ENCODE results near the gene UVSSA. TPM values are rescaled to one million over a fixed set of nuclear protein-coding genes. Genes with fewer than 3 reads are reported as not detected.

The UVSSA gene
- total and polyA plus RNA-seq, 9 of the 15 experiments (the other 6 are each of a cell fraction or from before 2014, with no cell fraction given): 0.21 to 14.6 (median 3.3) TPM

DNA sequence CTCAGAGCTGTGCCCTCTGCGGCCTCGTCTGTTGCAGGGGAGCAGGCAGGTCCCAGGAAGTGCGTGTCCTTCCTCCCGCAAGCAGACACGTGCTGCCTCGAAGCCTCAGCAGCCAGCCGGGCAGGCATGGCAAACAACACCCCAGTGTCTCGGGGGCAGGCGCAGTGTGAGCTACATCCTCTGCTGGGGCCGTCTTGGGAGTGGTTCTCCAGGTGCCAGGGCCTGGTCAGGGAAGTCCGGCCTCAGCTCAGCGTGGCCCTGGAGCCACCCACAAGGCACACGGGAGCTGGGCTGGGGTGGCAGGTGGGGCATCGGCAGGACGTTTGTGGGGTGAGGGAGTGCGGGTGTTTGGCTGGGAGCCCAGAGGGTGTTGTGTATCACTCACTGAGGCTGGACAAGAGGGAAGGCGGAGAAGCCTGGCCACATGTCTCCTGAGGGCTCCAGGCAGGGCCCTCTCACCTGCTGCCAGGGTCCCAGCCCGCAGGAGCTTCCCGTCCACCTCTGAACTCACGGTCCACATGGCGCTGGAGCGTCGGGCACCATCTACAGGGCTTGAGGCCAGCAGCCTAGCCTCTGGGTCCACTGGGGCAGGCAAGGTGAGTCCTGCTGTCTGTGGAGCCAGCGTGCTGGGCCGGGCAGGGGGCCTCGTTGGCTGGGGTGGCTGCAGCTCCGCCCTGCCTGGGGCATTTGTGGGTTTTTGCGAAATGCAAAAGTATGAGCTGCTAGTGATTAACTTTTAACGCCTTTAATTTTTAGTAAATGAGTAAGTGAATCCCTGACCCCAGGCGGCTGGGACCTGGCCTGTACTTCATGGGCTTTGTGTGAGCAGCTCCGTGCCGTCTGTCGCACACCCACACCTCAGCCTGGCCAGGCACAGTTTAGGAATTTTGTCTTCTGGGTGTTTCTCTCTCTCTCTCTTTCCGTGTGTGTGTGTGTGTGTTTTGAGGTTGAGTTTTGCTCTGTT lies 17.3 kb upstream of the UVSSA start:
- Histone ChIP-seq H3K4me3 (no peak overlapping the region), H3K36me3 (ENCODE audit: control insufficient read depth, insufficient read depth, low read length) (peaks cover 82% of the 10 kb centered on the region; the same call in 2 of the 3 replicates), H3K9me3 (replicated peaks; ENCODE audit: control insufficient read depth, insufficient read depth, low read depth, low read length) (no peaks in the 10 kb centered on the region), H4K20me1 (replicated peaks; ENCODE audit: control insufficient read depth, insufficient read depth, low read length) (no peaks in the 10 kb centered on the region; the same call in 1 of the 2 replicates), H2AFZ (ENCODE audit: low read depth, low read length) (no peak overlapping the region), H3K79me2 (ENCODE audit: control insufficient read depth, insufficient read depth, low read length) (peaks cover 3% of the 10 kb centered on the region; the same call in 2 of the 3 replicates), H3K4me2 (ENCODE audit: insufficient read depth, low read length) (no peak overlapping the region), H3K9me1 (ENCODE audit: control insufficient read depth, insufficient read depth, low read length) (no peaks in the 10 kb centered on the region), H3K27me3 (ENCODE audit: control insufficient read depth in 2 of 2, insufficient read depth in 2 of 2, low read length in 2 of 2) (no peaks in the 10 kb centered on the region), H3K4me1 (replicated peaks in 1 of 2; ENCODE audit: control insufficient read depth in 2 of 2, insufficient read depth in 2 of 2, low read length in 2 of 2) (peaks cover 0 to 14% of the 10 kb centered on the region in 2 experiments; a peak in 2 of 5 replicates), H3K27ac (ENCODE audit: extremely low read depth, low read depth, low read length) (no peak overlapping the region), H3K9ac (ENCODE audit: insufficient read depth in 1 of 2, low read depth in 2 of 2, low read length in 2 of 2) (peak overlapping the region in 1 of 2 experiments; percentile 28; a peak in 2 of 4 replicates)
- POLR2A ChIA-PET: interaction anchor here (0.6 kb wide), 1 partner anchor 391 kb away, joined by 3 read pairs; the partner anchor contains the start of genes TACC3 and TMEM129
- WGBS (ENCODE audit: insufficient coverage, low coverage, missing lambda C conversion rate): 94% methylated on average over 31 of the region's 34 CpGs
- CTCF ChIA-PET (ENCODE audit: low intra/inter-chr PET ratio): no interaction called here
- BruUV-seq (replicated peaks): no TSS peak
- ATAC-seq (no peak), FAIRE-seq (no peak), DNase-seq (ENCODE audit: extremely low read depth in 1 of 4, low spot score in 3 of 4) (no peak)
- in situ Hi-C loops (cut with MboI) (no loop called here), intact Hi-C loops (cut with micrococcal nuclease) (no loop called here)
- TF ChIP-seq PTBP1 (IDR thresholded peaks at IDR 0.05; ENCODE audit: low read depth, low read length) (no peak), BACH1 (tag; IDR thresholded peaks at IDR 0.05) (no peak), PHB2 (IDR thresholded peaks at IDR 0.05; ENCODE audit: low read depth) (no peak), NFXL1 (CRISPR knock-in tag; IDR thresholded peaks at IDR 0.05) (no peak), DDX20 (tag; IDR thresholded peaks at IDR 0.05; ENCODE audit: low read depth) (no peak), ZNF140 (CRISPR knock-in tag; IDR thresholded peaks at IDR 0.05) (no peak), MAZ (CRISPR knock-in tag; conservative IDR thresholded peaks at IDR 0.05 in 1 of 2, IDR thresholded peaks at IDR 0.05 in 1 of 2) (no peak), ZNF584 (CRISPR knock-in tag; IDR thresholded peaks at IDR 0.05; ENCODE audit: low read depth) (no peak), SREBF2 (CRISPR knock-in tag; IDR thresholded peaks at IDR 0.05) (no peak), DEAF1 (CRISPR knock-in tag; IDR thresholded peaks at IDR 0.05) (no peak), MCM5 (IDR thresholded peaks at IDR 0.05; ENCODE audit: low read depth) (no peak), SNIP1 (IDR thresholded peaks at IDR 0.05; ENCODE audit: low read depth) (no peak), ZNF12 (CRISPR knock-in tag; IDR thresholded peaks at IDR 0.05) (no peak), ZNF830 (CRISPR knock-in tag; IDR thresholded peaks at IDR 0.05) (no peak), IFI16 (CRISPR knock-in tag; IDR thresholded peaks at IDR 0.05) (no peak), EP400 (IDR thresholded peaks at IDR 0.05) (no peak)
- TF ChIP-seq, protein P1, sequence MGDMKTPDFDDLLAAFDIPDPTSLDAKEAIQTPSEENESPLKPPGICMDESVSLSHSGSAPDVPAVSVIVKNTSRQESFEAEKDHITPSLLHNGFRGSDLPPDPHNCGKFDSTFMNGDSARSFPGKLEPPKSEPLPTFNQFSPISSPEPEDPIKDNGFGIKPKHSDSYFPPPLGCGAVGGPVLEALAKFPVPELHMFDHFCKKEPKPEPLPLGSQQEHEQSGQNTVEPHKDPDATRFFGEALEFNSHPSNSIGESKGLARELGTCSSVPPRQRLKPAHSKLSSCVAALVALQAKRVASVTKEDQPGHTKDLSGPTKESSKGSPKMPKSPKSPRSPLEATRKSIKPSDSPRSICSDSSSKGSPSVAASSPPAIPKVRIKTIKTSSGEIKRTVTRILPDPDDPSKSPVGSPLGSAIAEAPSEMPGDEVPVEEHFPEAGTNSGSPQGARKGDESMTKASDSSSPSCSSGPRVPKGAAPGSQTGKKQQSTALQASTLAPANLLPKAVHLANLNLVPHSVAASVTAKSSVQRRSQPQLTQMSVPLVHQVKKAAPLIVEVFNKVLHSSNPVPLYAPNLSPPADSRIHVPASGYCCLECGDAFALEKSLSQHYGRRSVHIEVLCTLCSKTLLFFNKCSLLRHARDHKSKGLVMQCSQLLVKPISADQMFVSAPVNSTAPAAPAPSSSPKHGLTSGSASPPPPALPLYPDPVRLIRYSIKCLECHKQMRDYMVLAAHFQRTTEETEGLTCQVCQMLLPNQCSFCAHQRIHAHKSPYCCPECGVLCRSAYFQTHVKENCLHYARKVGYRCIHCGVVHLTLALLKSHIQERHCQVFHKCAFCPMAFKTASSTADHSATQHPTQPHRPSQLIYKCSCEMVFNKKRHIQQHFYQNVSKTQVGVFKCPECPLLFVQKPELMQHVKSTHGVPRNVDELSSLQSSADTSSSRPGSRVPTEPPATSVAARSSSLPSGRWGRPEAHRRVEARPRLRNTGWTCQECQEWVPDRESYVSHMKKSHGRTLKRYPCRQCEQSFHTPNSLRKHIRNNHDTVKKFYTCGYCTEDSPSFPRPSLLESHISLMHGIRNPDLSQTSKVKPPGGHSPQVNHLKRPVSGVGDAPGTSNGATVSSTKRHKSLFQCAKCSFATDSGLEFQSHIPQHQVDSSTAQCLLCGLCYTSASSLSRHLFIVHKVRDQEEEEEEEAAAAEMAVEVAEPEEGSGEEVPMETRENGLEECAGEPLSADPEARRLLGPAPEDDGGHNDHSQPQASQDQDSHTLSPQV (IDR thresholded peaks at IDR 0.05): no peak

Data from K562 (cell line).